ENCODE measurements around the gene TOP3A. TPM values are rescaled to one million over a fixed set of nuclear protein-coding genes. Genes with fewer than 3 reads are reported as not detected.

Gene TOP3A
- total and polyA plus RNA-seq, 12 donors: 17.8 to 59.6 (median 30.0) TPM

- peaks cover 0 to 32% of the 10 kb centered on the region in 2 donors for H3K36me3 ChIP-seq (replicated peaks in 1 of 2)
- DNase-seq: no peak
- no peaks in the 10 kb centered on the region for H3K27me3 ChIP-seq
- H3K4me1 ChIP-seq (replicated peaks in 1 of 2): peaks cover 16 to 17% of the 10 kb centered on the region in 2 donors
- TF ChIP-seq POLR2A (IDR thresholded peaks at IDR 0.05) (no peak), CTCF (IDR thresholded peaks at IDR 0.05) (no peak)
- H3K4me3 ChIP-seq: no peak overlapping the region
- intact Hi-C loops (cut with DNase I): no loop called here
- H3K9me3 ChIP-seq (replicated peaks in 1 of 3): no peaks in the 10 kb centered on the region
- WGBS, 4 donors: 92 to 96% (median 93%) methylated on average over 5 to 22 of the region's 22 CpGs
- peak overlapping the region; percentile 64 to 95 (median 89) for H3K27ac ChIP-seq
Measured at GRCh38 chr17:18234853-18235380, 79.9 kb downstream of the TOP3A start.

- H3K4me3 ChIP-seq: no peak overlapping the region
- H3K9me3 ChIP-seq (replicated peaks in 1 of 3): no peaks in the 10 kb centered on the region
- intact Hi-C loops (cut with DNase I): no loop called here
- WGBS, 4 donors: 93 to 95% (median 94%) methylated on average over 4 to 22 of the region's 22 CpGs
- H3K36me3 ChIP-seq (replicated peaks in 1 of 2): peaks cover 0 to 32% of the 10 kb centered on the region in 2 donors
- no peak for TF ChIP-seq POLR2A (IDR thresholded peaks at IDR 0.05)
- TF ChIP-seq CTCF (IDR thresholded peaks at IDR 0.05): no peak
- peak overlapping the region in 2 of 5 donors; percentile 95 for H3K27ac ChIP-seq
- no peak for DNase-seq
- H3K27me3 ChIP-seq: no peaks in the 10 kb centered on the region
- peaks cover 16 to 17% of the 10 kb centered on the region in 2 donors for H3K4me1 ChIP-seq (replicated peaks in 1 of 2)
Measured at GRCh38 chr17:18233803-18234518, 80.8 kb downstream of the TOP3A start.

GRCh38 chr17:18231164-18231563 is 83.6 kb downstream of the TOP3A start:
- intact Hi-C loops (cut with DNase I): no loop called here
- H3K27me3 ChIP-seq: no peaks in the 10 kb centered on the region
- H3K27ac ChIP-seq: no peak overlapping the region
- no peak for TF ChIP-seq POLR2A (IDR thresholded peaks at IDR 0.05)
- TF ChIP-seq CTCF (IDR thresholded peaks at IDR 0.05): no peak
- peaks cover 20 to 25% of the 10 kb centered on the region in 2 donors for H3K4me1 ChIP-seq (replicated peaks in 1 of 2)
- peak in 1 of 7 donors; percentile 17 for DNase-seq
- peaks cover 0 to 15% of the 10 kb centered on the region in 2 donors for H3K36me3 ChIP-seq (replicated peaks in 1 of 2)
- WGBS, 4 donors: 65 to 76% (median 73%) methylated on average over 7 to 9 of the region's 9 CpGs
- H3K9me3 ChIP-seq (replicated peaks in 1 of 3): no peaks in the 10 kb centered on the region
- H3K4me3 ChIP-seq: no peak overlapping the region

GRCh38 chr17:18230288-18231141 is 84.3 kb downstream of the TOP3A start:
- peaks cover 14 to 18% of the 10 kb centered on the region in 2 donors for H3K4me1 ChIP-seq (replicated peaks in 1 of 2)
- H3K9me3 ChIP-seq (replicated peaks in 1 of 3): no peaks in the 10 kb centered on the region
- no peak for TF ChIP-seq CTCF (IDR thresholded peaks at IDR 0.05)
- no peak for TF ChIP-seq POLR2A (IDR thresholded peaks at IDR 0.05)
- no peak overlapping the region for H3K27ac ChIP-seq
- H3K27me3 ChIP-seq: no peaks in the 10 kb centered on the region
- intact Hi-C loops (cut with DNase I): no loop called here
- peak in 1 of 7 donors; percentile 20 for DNase-seq
- no peak overlapping the region for H3K4me3 ChIP-seq
- 73 to 82% (median 76%) methylated on average over 7 to 14 of the region's 14 CpGs for WGBS, 4 donors
- H3K36me3 ChIP-seq (replicated peaks in 1 of 2): peaks cover 0 to 14% of the 10 kb centered on the region in 2 donors
